HG03469 (cell line): ENCODE data around the gene BRF1.
A peak's percentile ranks its signal among the peaks of the same experiment; 100 is the strongest.

ENCODE experiments used
- ATAC-seq: cut with Tn5 transposase; IDR thresholded peaks from one replicate; pipeline ENCODE4 v1.9.1; 2021; ENCODE audit warnings: mild to moderate bottlenecking, moderate library complexity, moderate number of reproducible peaks; ENCODE audit not compliant: unreplicated experiment

Gene BRF1

GRCh38 chr14:105271224-105271890 is 29.4 kb downstream of the BRF1 start:
- no peak for ATAC-seq

DNA sequence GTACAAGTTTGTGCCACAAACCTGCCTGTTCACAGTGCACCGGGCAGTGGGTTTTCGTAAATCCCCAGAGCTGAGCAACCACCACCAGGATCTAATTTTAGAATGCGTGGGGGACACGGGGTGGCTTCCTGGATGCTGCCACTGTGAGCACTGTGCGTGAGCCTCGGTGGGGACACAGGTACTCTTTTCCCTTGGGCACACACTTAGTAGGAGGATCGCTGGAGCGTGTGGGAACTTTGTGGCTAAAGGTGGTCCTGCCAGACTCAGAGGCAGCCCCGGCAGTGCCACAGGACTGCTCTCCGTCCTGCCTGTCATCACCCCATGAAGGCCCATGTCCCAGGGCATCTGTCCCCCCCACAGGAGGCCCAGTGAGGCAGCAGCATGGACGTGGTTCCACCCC is 31.4 kb downstream of the BRF1 start:
- no peak for ATAC-seq

- no peak for ATAC-seq
These were observed 32.0 kb downstream of the BRF1 start for GRCh38 chr14:105268736-105269354.

DNA sequence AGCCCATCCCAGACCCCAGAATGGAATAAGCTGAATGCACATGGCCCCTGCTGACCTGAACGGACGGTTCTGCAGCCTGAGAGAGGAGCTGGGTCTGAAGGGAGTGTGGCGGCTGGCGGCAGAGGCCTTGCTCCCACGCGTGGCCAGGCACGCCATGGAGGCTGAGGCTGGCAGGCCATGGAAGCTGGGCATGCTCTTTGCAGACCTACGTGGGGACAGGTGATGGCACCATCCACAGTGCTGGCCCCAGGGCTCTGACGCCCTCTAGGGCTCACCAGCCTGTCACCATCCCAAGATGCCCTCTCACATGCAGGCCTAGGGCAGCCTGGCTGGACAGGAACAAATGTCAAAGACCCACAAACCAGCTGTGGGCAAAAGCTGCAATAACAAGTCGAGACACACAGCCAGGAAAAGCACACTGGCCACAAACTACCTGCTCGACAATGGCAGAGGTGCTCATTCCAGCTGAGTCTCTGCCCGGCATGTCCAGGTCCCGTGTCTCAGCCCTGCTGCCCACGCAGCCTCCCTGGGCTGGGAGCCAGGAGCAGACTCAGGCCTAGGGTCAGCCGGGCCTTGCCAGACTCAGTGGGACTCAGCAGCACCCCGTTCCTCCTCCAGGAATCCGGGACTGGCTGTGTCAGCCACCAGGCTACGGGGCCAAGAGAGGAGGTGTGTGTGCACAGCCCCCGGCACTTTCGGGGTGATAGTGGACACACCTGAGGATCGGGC is 32.8 kb downstream of the BRF1 start:
- no peak for ATAC-seq

GRCh38 chr14:105261781-105262180 is 39.0 kb downstream of the BRF1 start:
- no peak for ATAC-seq

DNA sequence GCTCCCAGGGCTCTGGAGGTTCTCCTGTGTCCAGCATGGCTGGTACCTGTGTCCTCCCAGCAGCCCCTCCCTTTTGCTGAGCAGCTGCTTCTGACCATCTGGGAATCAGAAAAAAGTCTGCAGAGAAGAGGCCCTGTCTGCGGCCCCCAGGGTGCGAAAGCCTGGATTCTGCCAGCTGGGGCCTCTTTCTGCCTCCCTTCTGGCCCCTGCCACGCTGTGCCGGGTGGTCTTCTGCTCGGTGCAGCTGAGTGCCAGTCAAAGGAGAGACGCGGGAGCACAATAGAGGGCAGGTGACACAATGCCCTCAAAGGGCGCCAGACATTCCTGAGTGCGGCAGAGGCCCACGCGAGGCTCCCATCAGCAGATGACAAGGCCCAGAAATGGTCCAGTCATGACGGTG is 39.8 kb downstream of the BRF1 start:
- no peak for ATAC-seq

- no peak for ATAC-seq
These were observed 42.0 kb downstream of the BRF1 start for GRCh38 chr14:105258846-105259245.

- ATAC-seq: no peak
These were observed 43.3 kb downstream of the BRF1 start for GRCh38 chr14:105257464-105257863.

DNA sequence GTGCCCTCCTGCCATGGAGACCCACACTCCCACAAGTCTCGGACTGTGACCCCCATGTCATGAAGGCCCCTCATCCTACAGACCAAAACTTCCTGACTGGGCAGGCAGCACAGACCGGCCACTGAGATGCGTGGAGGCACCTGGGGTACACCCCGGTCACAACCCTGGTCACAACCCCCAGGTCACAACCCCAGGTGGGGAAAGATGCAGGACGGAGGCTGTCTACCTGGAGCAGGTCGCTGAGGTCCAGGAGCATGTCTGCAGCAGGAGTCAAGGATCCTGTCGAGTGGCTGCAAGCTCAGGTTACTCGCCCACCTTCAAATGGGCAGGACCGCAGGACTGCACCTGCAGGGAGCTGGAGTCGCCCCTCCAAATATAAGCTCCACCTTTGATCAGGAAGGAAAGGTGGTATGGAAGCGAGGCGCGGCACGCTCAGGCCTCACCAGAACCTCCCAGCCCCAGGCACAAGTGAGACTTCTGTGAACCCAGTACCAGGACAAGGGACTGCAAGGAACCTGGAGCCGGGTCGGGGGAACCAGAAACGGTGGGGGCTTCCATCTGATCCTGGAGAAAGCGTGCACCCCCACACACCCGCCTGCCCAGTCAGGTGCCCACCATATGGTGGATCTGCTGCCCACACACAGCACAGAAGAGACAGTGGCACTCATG is 44.4 kb downstream of the BRF1 start:
- ATAC-seq: no peak

DNA sequence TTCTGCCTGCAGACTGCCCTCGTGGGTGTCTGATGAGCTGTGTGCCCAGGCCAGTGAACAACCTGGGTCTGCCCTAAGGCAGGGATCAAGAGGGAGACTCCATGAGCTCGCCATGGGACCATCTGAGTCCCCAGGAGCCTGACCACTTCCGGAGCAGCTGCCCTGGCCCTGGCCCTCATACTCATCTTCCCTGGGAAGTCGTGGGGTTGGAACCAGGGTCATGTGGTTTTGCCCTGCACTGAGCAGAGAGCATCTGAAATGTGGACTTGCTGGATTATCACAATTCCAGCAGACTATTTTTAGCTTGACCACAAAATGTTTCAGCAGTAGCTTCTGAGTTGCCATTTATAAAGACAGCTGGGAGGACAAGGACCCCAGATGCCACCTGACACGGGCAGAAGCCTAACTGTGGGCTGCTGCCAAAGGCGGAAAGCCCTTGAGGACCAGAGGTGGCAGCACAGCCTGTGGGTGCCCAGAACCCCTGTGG is 45.7 kb downstream of the BRF1 start:
- ATAC-seq: no peak

- ATAC-seq: no peak
These were observed 47.5 kb downstream of the BRF1 start for GRCh38 chr14:105253329-105253682.

GRCh38 chr14:105252552-105253328 is 48.1 kb downstream of the BRF1 start:
- no peak for ATAC-seq

GRCh38 chr14:105251920-105252319 is 48.9 kb downstream of the BRF1 start:
- ATAC-seq: no peak

GRCh38 chr14:105250986-105251385 is 49.8 kb downstream of the BRF1 start:
- no peak for ATAC-seq

GRCh38 chr14:105250008-105250366 is 50.8 kb downstream of the BRF1 start:
- ATAC-seq: no peak

- ATAC-seq: no peak
These were observed 51.4 kb downstream of the BRF1 start for GRCh38 chr14:105249182-105250007.

DNA sequence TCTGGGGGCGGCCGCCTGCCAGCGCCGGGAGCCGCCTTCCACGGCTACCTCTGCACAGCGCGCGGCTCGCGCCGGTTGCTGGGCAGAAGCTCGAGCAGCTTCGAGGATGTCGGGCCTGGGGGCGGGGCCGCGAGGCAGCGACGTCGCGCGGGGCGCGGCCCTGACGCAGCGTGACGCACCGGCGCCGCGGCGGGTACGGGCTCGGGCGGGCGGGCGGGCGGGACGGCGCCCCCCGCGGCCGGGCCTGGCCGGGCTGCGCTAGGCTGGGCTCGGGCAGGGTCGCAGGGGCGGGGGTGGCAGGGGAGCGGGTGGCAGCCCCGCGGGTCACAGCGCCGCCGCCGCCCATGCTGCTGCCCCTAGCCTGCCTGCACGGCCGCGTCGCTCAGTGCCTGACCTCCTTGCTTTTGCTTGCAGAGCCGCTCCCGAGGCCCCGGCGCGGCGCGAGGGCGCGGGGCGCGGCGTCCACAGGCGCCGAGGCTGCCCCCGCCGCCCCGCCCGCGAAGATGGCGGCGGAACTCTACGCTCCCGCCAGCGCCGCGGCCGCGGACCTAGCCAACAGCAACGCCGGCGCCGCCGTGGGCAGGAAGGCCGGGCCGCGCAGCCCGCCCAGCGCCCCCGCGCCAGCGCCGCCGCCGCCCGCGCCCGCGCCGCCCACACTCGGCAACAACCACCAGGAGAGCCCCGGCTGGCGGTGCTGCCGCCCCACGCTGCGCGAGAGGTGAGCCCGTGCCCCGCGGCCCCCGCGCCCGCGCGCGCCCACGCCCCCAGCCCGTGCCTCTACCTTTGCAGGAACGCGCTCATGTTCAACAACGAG is 52.2 kb downstream of the BRF1 start, which contains the start of gene BTBD6:
TSS of gene BTBD6 (plus strand) at position 166 of the 814 bp plus-strand sequence. CDS start at position 345, 179 bp downstream.
- ATAC-seq: peak; percentile 73

- ATAC-seq: peak; percentile 7
These were observed 53.0 kb downstream of the BRF1 start for GRCh38 chr14:105247715-105248367.
